HL-60/S4 treated with retinoic acid at 250 ng/mL for 4 days and 3 days (cell line): ENCODE data around the gene CKM.
"Not testable (repeated sequence)": the region's sequence is repeated elsewhere in the genome, so short reads cannot be mapped to it uniquely, and the experiment has no call there.

Experiments
- in situ Hi-C: fragments of 300-500 bp; cut with MboI; formaldehyde crosslinking; loops from 2 replicates; pipeline ENCODE4 v1.7.0; 2022; ENCODE audit warnings: low sequenced_read_pairs

The CKM gene

DNA sequence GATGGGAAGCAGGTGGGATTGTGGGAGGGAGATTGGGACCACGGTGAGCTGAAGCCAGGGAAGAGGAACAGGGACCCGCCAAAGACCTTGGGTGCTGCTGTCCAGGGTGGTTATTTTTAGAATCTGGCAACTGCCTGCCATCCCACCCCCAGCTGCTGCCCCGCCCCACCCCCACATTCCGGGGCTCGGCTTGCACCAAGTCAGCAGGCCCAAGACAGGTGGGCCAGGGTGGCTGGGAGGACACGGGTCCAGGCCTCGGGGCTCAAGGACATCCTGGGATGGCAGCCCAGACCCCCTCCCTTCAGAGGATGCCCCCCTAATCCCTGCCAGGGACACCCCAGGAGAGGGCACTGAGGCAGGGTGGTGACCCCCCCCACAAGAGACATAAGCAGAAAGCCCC is 827 bp downstream of the CKM start:
- in situ Hi-C loops, result no loop called here

DNA sequence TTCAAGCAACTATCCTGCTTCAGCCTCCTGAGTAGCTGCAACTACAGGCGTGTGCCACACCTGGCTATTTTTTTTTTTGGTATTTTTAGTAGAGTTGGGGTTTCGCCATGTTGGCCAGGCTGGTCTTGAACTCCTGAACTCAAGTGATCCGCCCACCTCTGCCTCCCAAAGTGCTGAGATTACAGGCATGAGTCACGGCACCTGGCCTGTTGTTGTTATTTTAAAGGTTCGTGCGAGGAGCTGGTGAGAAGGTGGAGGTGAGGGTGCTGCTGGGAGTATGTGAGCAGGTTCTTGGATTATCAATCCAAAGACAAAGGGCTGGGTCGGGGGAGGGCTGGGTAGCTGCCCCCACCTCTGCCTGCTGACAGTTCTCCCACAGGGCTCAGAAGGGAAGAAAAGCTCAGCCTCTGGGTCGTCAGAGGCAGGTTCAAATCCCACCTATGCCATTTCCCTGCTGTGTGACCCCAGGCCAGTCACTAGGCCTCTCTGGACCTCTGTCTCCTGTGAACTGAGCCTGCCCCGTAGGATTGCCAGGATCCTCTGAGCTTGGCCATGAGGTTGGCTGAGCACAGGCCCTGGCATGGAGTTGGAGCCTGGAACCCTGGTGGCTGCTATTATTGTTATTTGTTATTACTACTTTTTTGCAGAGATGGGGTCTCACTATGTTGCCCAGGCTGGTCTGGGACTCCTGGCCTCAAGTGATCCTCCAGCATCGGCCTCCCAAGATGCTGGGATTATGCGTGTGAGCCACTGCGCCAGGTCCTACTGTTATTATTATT is 1.5 kb downstream of the CKM start:
- in situ Hi-C loops, result no loop called here

- in situ Hi-C loops, result no loop called here
Measured at GRCh38 chr19:45315304-45315703, 7.4 kb downstream of the CKM start.

GRCh38 chr19:45314708-45315245 is 7.9 kb downstream of the CKM start:
- in situ Hi-C loops, result no loop called here

- in situ Hi-C loops, result not testable (repeated sequence)
Measured at GRCh38 chr19:45312285-45312684, 10.4 kb downstream of the CKM start.

DNA sequence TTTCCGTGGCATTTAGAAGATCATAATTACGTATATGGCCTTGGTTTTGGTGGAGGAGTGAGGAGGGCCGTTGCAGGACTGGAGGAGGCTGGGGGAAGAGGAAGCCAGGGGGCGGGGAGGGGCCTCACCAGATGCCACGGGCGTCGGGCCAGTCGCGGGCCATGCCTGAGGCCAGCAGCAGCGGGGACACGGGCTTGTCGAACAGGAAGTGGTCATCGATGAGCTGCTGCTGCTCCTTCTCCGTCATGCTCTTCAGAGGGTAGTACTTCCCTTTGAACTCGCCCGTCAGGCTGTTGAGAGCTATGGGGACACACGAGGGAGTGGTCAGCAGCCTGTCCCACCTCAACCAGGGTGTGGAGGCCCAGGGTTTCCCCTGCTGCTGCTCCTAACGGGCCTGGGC is 11.1 kb downstream of the CKM start:
- in situ Hi-C loops, result no loop called here

DNA sequence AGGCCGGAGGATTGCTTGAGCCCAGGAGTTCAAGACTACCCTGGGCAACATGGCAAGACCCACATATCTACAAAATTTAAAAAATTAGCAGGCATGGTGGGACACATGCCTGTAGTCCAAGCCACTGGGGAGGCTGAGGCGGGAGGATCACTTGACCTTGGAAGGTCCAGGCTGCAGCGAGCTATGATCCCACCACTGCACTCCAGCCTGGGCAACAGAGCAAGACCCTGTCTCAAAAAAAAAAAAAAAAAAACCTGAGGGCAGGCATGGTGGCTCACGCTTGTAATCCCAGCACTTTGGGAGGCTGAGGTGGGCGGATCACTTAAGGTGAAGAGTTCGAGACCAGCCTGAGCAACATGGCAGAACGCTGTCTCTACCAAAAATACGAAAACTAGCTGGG is 13.4 kb downstream of the CKM start:
- in situ Hi-C loops, result not testable (repeated sequence)

DNA sequence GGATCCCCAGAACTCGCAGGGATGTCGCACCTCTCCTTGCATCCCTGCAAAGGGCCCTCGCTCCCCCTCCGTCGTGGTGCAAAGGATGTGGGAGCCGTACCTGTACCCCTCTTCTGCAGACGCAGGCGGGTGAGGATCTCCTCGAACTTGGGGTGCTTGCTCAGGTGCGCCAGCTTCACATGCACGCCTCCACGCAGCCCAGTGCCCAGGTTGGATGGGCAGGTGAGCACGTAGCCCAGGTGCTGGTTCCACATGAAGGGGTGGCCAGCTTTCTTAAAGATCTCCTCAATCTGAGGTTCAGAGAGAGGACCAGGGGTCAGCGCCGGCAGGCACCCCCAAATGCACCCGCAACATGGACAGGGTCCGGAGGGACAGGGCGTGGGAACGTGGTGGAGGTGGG is 15.3 kb downstream of the CKM start:
- in situ Hi-C loops, result no loop called here

- in situ Hi-C loops, result no loop called here
Measured at GRCh38 chr19:45306518-45307027, 16.1 kb downstream of the CKM start.

- in situ Hi-C loops, result no loop called here
Measured at GRCh38 chr19:45306040-45306439, 16.6 kb downstream of the CKM start.

DNA sequence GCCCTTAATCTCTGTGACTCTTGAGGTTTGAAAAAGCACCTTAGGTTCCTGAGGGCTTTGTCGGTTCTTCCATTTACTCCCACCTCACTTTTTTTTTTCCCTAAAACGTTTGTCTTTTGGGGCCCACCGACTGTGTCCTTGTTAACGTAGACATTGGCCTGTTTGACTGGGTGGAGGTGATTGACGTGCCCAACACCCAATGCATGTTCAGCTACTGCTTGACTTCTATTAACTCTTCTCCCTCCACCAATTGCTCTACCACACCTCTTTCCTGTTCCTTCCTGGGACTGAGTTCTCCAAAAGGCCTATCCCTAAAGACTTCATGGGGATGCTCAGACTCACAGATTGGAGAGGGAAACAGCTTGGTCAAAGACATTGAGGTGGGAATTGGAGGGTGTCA is 17.3 kb downstream of the CKM start:
- in situ Hi-C loops, result no loop called here

GRCh38 chr19:45305007-45305406 is 17.7 kb downstream of the CKM start:
- in situ Hi-C loops, result no loop called here

- in situ Hi-C loops, result no loop called here
Measured at GRCh38 chr19:45304141-45304926, 18.3 kb downstream of the CKM start.

GRCh38 chr19:45303269-45304060 is 19.2 kb downstream of the CKM start:
- in situ Hi-C loops, result no loop called here

DNA sequence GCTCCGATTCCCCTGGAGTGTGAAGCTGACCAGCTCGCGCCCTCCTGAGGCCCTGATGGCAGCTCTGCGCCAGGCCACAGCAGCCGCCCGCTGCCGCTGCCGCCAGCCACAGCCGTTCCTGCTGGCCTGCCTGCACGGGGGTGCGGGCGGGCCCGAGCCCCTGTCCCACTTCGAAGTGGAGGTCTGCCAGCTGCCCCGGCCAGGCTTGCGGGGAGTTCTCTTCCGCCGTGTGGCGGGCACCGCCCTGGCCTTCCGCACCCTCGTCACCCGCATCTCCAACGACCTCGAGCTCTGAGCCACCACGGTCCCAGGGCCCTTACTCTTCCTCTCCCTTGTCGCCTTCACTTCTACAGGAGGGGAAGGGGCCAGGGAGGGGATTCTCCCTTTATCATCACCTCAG is 20.3 kb downstream of the CKM start:
- in situ Hi-C loops, result no loop called here

GRCh38 chr19:45299719-45300118 is 23.0 kb downstream of the CKM start:
- in situ Hi-C loops, result no loop called here

- in situ Hi-C loops, result no loop called here
Measured at GRCh38 chr19:45298264-45298663, 24.4 kb downstream of the CKM start.

DNA sequence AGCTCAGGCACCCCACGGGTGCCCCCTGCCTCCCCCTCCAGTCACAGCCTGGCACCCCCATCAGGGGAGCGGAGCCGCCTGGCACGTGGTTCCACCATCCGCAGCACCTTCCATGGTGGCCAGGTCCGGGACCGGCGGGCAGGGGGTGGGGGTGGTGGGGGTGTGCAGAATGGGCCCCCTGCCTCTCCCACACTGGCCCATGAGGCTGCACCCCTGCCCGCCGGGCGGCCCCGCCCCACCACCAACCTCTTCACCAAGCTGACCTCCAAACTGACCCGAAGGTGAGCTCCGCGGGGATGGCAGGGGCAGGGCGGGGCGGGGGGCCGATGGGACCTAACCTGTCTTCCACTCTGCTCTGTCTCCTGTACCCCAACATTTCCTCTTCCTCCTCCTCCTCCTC is 25.0 kb downstream of the CKM start:
- in situ Hi-C loops, result no loop called here

GRCh38 chr19:45296355-45296754 is 26.3 kb downstream of the CKM start:
- in situ Hi-C loops, result no loop called here

DNA sequence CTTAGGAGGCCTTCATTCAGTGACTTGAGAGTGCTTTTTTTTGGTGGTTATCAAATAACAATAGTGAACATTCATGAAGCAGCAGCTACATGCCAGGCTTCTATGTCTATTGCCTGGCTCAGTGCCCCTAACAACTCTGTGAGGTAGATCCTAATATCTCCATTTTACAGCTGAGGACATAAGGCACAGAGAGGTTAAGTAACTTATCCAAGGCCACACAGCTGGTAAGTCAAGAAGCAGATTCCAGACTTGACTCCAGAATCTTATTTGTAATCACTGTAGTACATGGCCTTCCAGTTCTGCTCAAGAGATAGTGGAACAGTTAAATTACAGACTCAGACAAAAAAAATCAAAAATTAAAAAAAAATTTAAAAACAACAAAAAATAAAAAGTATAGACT is 26.8 kb downstream of the CKM start:
- in situ Hi-C loops, result no loop called here
